ENCODE results near the gene KRTAP10-5. TPM values are rescaled to one million over a fixed set of nuclear protein-coding genes. Genes with fewer than 3 reads are reported as not detected.

Gene KRTAP10-5
- total RNA-seq, 1 donor: not detected

- DNase-seq (ENCODE audit: low read depth): no peak
- no peak overlapping the region for H3K4me3 ChIP-seq (ENCODE audit: low read depth, low read length)
- TF ChIP-seq CTCF (IDR thresholded peaks at IDR 0.05; ENCODE audit: insufficient read depth, low read length): no peak
These were observed 50.8 kb downstream of the KRTAP10-5 start for GRCh38 chr21:44529503-44530125.

Other genes with a start within 250 kb of the KRTAP10-5 start
- 9.4 and 17.7 TPM in 2 replicates for gene CFAP410, start 241.2 kb downstream of the KRTAP10-5 start, total RNA-seq (ENCODE audit: low replicate concordance)
- 0.08 TPM in 1 of 2 replicates, not detected in the other for gene TRPM2, start 227.0 kb downstream of the KRTAP10-5 start, total RNA-seq (ENCODE audit: low replicate concordance)
- 0.16 and 0.45 TPM in 2 replicates for gene LRRC3, start 125.1 kb downstream of the KRTAP10-5 start, total RNA-seq (ENCODE audit: low replicate concordance)
- gene KRTAP10-1, start 40.4 kb downstream of the KRTAP10-5 start, total RNA-seq (ENCODE audit: low replicate concordance): not detected in 2 replicates
- not detected in 2 replicates for gene KRTAP10-2, start 29.1 kb downstream of the KRTAP10-5 start, total RNA-seq (ENCODE audit: low replicate concordance)
- not detected in 2 replicates for gene KRTAP10-3, start 21.8 kb downstream of the KRTAP10-5 start, total RNA-seq (ENCODE audit: low replicate concordance)
- gene KRTAP10-4, start 6.9 kb downstream of the KRTAP10-5 start, total RNA-seq (ENCODE audit: low replicate concordance): not detected in 2 replicates
- gene KRTAP10-6, start 11.9 kb upstream of the KRTAP10-5 start, total RNA-seq (ENCODE audit: low replicate concordance): not detected in 2 replicates
- not detected in 2 replicates for gene KRTAP10-7, start 20.0 kb upstream of the KRTAP10-5 start, total RNA-seq (ENCODE audit: low replicate concordance)
- not detected in 2 replicates for gene KRTAP10-8, start 31.5 kb upstream of the KRTAP10-5 start, total RNA-seq (ENCODE audit: low replicate concordance)
- gene KRTAP10-9, start 46.5 kb upstream of the KRTAP10-5 start, total RNA-seq (ENCODE audit: low replicate concordance): not detected in 2 replicates
- gene KRTAP10-10, start 56.8 kb upstream of the KRTAP10-5 start, total RNA-seq (ENCODE audit: low replicate concordance): not detected in 2 replicates
- not detected in 2 replicates for gene KRTAP10-11, start 65.8 kb upstream of the KRTAP10-5 start, total RNA-seq (ENCODE audit: low replicate concordance)
- gene KRTAP12-4, start 74.1 kb upstream of the KRTAP10-5 start, total RNA-seq (ENCODE audit: low replicate concordance): not detected in 2 replicates
- gene KRTAP12-3, start 77.3 kb upstream of the KRTAP10-5 start, total RNA-seq (ENCODE audit: low replicate concordance): not detected in 2 replicates
- not detected in 2 replicates for gene KRTAP12-2, start 86.3 kb upstream of the KRTAP10-5 start, total RNA-seq (ENCODE audit: low replicate concordance)
- not detected in 2 replicates for gene KRTAP12-1, start 101.6 kb upstream of the KRTAP10-5 start, total RNA-seq (ENCODE audit: low replicate concordance)
- gene KRTAP10-12, start 116.6 kb upstream of the KRTAP10-5 start, total RNA-seq (ENCODE audit: low replicate concordance): not detected in 2 replicates
- gene TSPEAR, start 131.0 kb upstream of the KRTAP10-5 start, total RNA-seq (ENCODE audit: low replicate concordance): 0.08 TPM in 1 of 2 replicates, not detected in the other
- 64.2 and 96.3 TPM in 2 replicates for gene UBE2G2, start 221.2 kb upstream of the KRTAP10-5 start, total RNA-seq (ENCODE audit: low replicate concordance)
- 43.2 and 130 TPM in 2 replicates for gene SUMO3, start 237.5 kb upstream of the KRTAP10-5 start, total RNA-seq (ENCODE audit: low replicate concordance)

Data from fibroblast of the aortic adventitia (primary cell).